IMR-90 (cell line): ENCODE measurements around the gene GALNT17. TPM values are rescaled to one million over a fixed set of nuclear protein-coding genes. Genes with fewer than 3 reads are reported as not detected.

Experiments
- ATAC-seq: fragments of 200-7000 bp; cut with Tn5 transposase; 2 replicates; pipeline ENCODE4 v1.9.1; 2020; ENCODE audit warnings: low read depth, mild to moderate bottlenecking, moderate library complexity
- BruUV-seq: library from RNA; stranded (reverse); fragments of 400-500 nt; replicated peaks from 2 replicates; lab custom pipeline; 2021; lab: Mats Ljungman, UMichigan
- CTCF ChIA-PET: fragments of 300-600 bp; formaldehyde crosslinking; extraction: SDS; loops from one replicate; lab custom pipeline; 2021; ENCODE audit warnings: antibody characterized with exemption; lab: Yijun Ruan, JAX
- POLR2A ChIA-PET: fragments of 300-600 bp; sonication (Branson Sonifier 250); formaldehyde crosslinking; loops from one replicate; lab custom pipeline; 2022; ENCODE audit warnings: antibody characterized with exemption; ENCODE audit not compliant: unreplicated experiment; lab: Charles Lee
- DNase-seq: peaks from one replicate; pipeline ENCODE4 v3.0.0; 2013
- H2AFZ ChIP-seq: replicated peaks from 2 replicates; pipeline ENCODE3; 2013; ENCODE audit warnings: low read length, mild to moderate bottlenecking; ENCODE audit not compliant: poor library complexity
- H2AK5ac ChIP-seq: 2 replicates; pipeline ENCODE4 v1.6.1; 2013; ENCODE audit warnings: low read depth, low read length, inconsistent platforms
- H2AK9ac ChIP-seq: replicated peaks from 2 replicates; pipeline ENCODE3; 2013; ENCODE audit warnings: mild to moderate bottlenecking, low read depth, low read length, moderate library complexity; ENCODE audit not compliant: poor library complexity
- H2BK120ac ChIP-seq: 2 replicates; pipeline ENCODE4 v1.6.1; 2013; ENCODE audit warnings: low read depth, low read length, inconsistent platforms
- H2BK15ac ChIP-seq: 3 replicates; pipeline ENCODE4 v1.6.1; 2013; ENCODE audit warnings: low read depth, low read length, inconsistent platforms
- H2BK20ac ChIP-seq: 2 replicates; pipeline ENCODE4 v1.6.1; 2013; ENCODE audit warnings: low read depth, mild to moderate bottlenecking, inconsistent platforms, low read length, moderate library complexity
- H2BK5ac ChIP-seq: 2 replicates; pipeline ENCODE4 v1.6.1; 2013; ENCODE audit warnings: mild to moderate bottlenecking, low read depth, low read length, inconsistent platforms; ENCODE audit not compliant: poor library complexity, severe bottlenecking
- H3K14ac ChIP-seq: replicated peaks from 2 replicates; pipeline ENCODE4 v1.6.1; 2013; ENCODE audit warnings: low read depth, low read length, inconsistent platforms
- H3K18ac ChIP-seq: 2 replicates; pipeline ENCODE4 v1.6.1; 2013; ENCODE audit warnings: low read depth, low read length, control low read depth
- H3K23ac ChIP-seq: 2 replicates; pipeline ENCODE4 v1.6.1; 2013; ENCODE audit warnings: low read depth, low read length, inconsistent platforms
- H3K27ac ChIP-seq: 2 replicates; pipeline ENCODE4 v1.5.1; 2013; ENCODE audit warnings: mild to moderate bottlenecking, control low read depth, low read length; ENCODE audit not compliant: insufficient read depth
- H3K27me3 ChIP-seq: 2 replicates; pipeline ENCODE4 v1.6.1; 2013; ENCODE audit warnings: low read length; ENCODE audit not compliant: control insufficient read depth, insufficient read depth
- H3K36me3 ChIP-seq: 2 replicates; pipeline ENCODE4 v1.6.1; 2013; ENCODE audit warnings: low read length, mixed read lengths; ENCODE audit not compliant: control insufficient read depth, insufficient read depth
- H3K4ac ChIP-seq: 2 replicates; pipeline ENCODE4 v1.6.1; 2013; ENCODE audit warnings: low read depth, low read length, inconsistent platforms
- H3K4me1 ChIP-seq: 2 replicates; pipeline ENCODE4 v1.6.1; 2013; ENCODE audit warnings: low read length, mixed read lengths; ENCODE audit not compliant: control insufficient read depth, insufficient read depth
- H3K4me2 ChIP-seq: 2 replicates; pipeline ENCODE4 v1.6.1; 2013; ENCODE audit warnings: low read depth, mild to moderate bottlenecking, control low read depth, low read length, moderate library complexity
- H3K4me3 ChIP-seq: 2 replicates; pipeline ENCODE4 v1.5.1; 2013; ENCODE audit warnings: low read depth, mild to moderate bottlenecking, control low read depth, low read length, moderate library complexity; ENCODE audit not compliant: insufficient read depth
- H3K56ac ChIP-seq: 2 replicates; pipeline ENCODE4 v1.6.1; 2013; ENCODE audit warnings: low read length, inconsistent platforms; ENCODE audit not compliant: insufficient read depth; ENCODE audit errors: extremely low read depth
- H3K79me1 ChIP-seq, 2 experiments: 2 replicates each; pipeline ENCODE4 v1.6.1; 2013; ENCODE audit warnings: low read length in 2 of 2, inconsistent platforms in 1 of 2, low read depth in 1 of 2
- H3K9ac ChIP-seq: 2 replicates; pipeline ENCODE4 v1.6.1; 2013; ENCODE audit warnings: low read depth, low read length, control low read depth
- H3K9me1 ChIP-seq: 2 replicates; pipeline ENCODE4 v1.6.1; 2013; ENCODE audit warnings: low read length, inconsistent platforms; ENCODE audit not compliant: insufficient read depth
- H3K9me3 ChIP-seq: 2 replicates; pipeline ENCODE4 v1.6.1; 2013; ENCODE audit warnings: low read length; ENCODE audit not compliant: control insufficient read depth, insufficient read depth
- H4K20me1 ChIP-seq: 2 replicates; pipeline ENCODE4 v1.6.1; 2013; ENCODE audit warnings: low read length, inconsistent platforms; ENCODE audit not compliant: insufficient read depth
- H4K5ac ChIP-seq: 2 replicates; pipeline ENCODE4 v1.6.1; 2013; ENCODE audit warnings: mild to moderate bottlenecking, low read depth, low read length, control low read depth
- H4K8ac ChIP-seq, 2 experiments: 2 replicates each; pipeline ENCODE4 v1.6.1; 2013; ENCODE audit warnings: low read depth in 2 of 2, low read length in 2 of 2, control low read depth in 1 of 2, inconsistent platforms in 1 of 2
- H4K91ac ChIP-seq: 2 replicates; pipeline ENCODE4 v1.6.1; 2013; ENCODE audit warnings: low read depth, low read length, inconsistent platforms; ENCODE audit not compliant: insufficient read depth
- BHLHE40 ChIP-seq: fragments of 150-350 bp; IDR thresholded peaks from 2 replicates; pipeline ENCODE4 v1.6.1; 2016; ENCODE audit warnings: mild to moderate bottlenecking, low read depth, low read length
- CEBPB ChIP-seq: IDR thresholded peaks from 2 replicates; pipeline ENCODE4 v1.6.1; 2012; ENCODE audit warnings: low read depth, low read length, improper control_type of control experiment
- CHD1 ChIP-seq: IDR thresholded peaks from 2 replicates; pipeline ENCODE4 v1.6.1; 2012; ENCODE audit warnings: low read depth, low read length, improper control_type of control experiment
- CTCF ChIP-seq: conservative IDR thresholded peaks from 2 replicates; pipeline ENCODE4 v1.5.1; 2012; ENCODE audit warnings: mild to moderate bottlenecking, low read depth, low read length, improper control_type of control experiment
- ELK1 ChIP-seq: fragments of 150-350 bp; IDR thresholded peaks from 2 replicates; pipeline ENCODE4 v1.6.1; 2016; ENCODE audit warnings: low read depth, mild to moderate bottlenecking, low read length, moderate library complexity, borderline replicate concordance
- FOS ChIP-seq: fragments of 150-350 bp; IDR thresholded peaks from 2 replicates; pipeline ENCODE4 v1.6.1; 2016; ENCODE audit warnings: low read depth, low read length
- MAFK ChIP-seq: IDR thresholded peaks from 2 replicates; pipeline ENCODE4 v1.6.1; 2012; ENCODE audit warnings: low read depth, low read length, improper control_type of control experiment
- MAZ ChIP-seq: IDR thresholded peaks from 2 replicates; pipeline ENCODE4 v1.6.1; 2012; ENCODE audit warnings: low read depth, mild to moderate bottlenecking, low read length, improper control_type of control experiment, moderate library complexity, borderline replicate concordance
- MXI1 ChIP-seq: IDR thresholded peaks from 2 replicates; pipeline ENCODE4 v1.6.1; 2012; ENCODE audit warnings: low read depth, mild to moderate bottlenecking, low read length, moderate library complexity, borderline replicate concordance
- NFE2L2 ChIP-seq: fragments of 150-350 bp; IDR thresholded peaks from 2 replicates; pipeline ENCODE4 v1.6.1; 2016; ENCODE audit warnings: low read depth, mild to moderate bottlenecking, low read length
- POLR2A ChIP-seq: IDR thresholded peaks from 2 replicates; pipeline ENCODE4 v1.6.1; 2012; ENCODE audit warnings: mild to moderate bottlenecking, low read depth, low read length
- RAD21 ChIP-seq: IDR thresholded peaks from 2 replicates; pipeline ENCODE4 v1.6.1; 2012; ENCODE audit warnings: low read length, improper control_type of control experiment
- RCOR1 ChIP-seq: IDR thresholded peaks from 2 replicates; pipeline ENCODE4 v1.6.1; 2012; ENCODE audit warnings: mild to moderate bottlenecking, low read length, improper control_type of control experiment; ENCODE audit not compliant: insufficient replicate concordance
- RFX5 ChIP-seq: IDR thresholded peaks from 2 replicates; pipeline ENCODE4 v1.8.0; 2012; ENCODE audit warnings: low read depth, mild to moderate bottlenecking, low read length, moderate library complexity
- SMC3 ChIP-seq: fragments of 150-350 bp; IDR thresholded peaks from 2 replicates; pipeline ENCODE4 v1.6.1; 2016; ENCODE audit warnings: low read depth, mild to moderate bottlenecking, antibody characterized with exemption, low read length, moderate library complexity
- USF2 ChIP-seq: fragments of 150-350 bp; IDR thresholded peaks from 2 replicates; pipeline ENCODE4 v1.6.1; 2017; ENCODE audit warnings: mild to moderate bottlenecking, antibody characterized with exemption, low read length, low read depth
- WGBS, 2 experiments: methylation state at CpG; one replicate each; pipeline versions ENCODE4 v1.1.5 to v1.1.7; 2013; ENCODE audit warnings: missing lambda C conversion rate in 2 of 2; ENCODE audit not compliant: insufficient read length in 1 of 2; ENCODE audit errors: extremely low coverage in 2 of 2; 5-methylcytosine and 5-hydroxymethylcytosine counted together
- dilution Hi-C: fragments of 300-500 bp; cut with HindIII; formaldehyde crosslinking; loops from one replicate; pipeline ENCODE4 v1.14.3; 2018; ENCODE audit warnings: low sequenced_read_pairs; ENCODE audit not compliant: unreplicated experiment
- in situ Hi-C: fragments of 300-500 bp; cut with MboI; formaldehyde crosslinking; loops from 3 replicates; pipeline ENCODE4 v1.14.3; 2019; ENCODE audit warnings: low sequenced_read_pairs, inconsistent platforms, mixed read lengths
- intact Hi-C: fragments of 100-400 bp; cut with micrococcal nuclease; formaldehyde crosslinking; loops from 2 replicates; pipeline ENCODE4 v1.10.0; 2022
- polyA plus RNA-seq, 3 experiments: library from polyadenylated mRNA; depleted of rRNA; stranded (reverse); fragments of >200 nt; gene quantifications; 2 replicates each; pipeline ENCODE4 v1.2.3, GENCODE V29; 2012; ENCODE audit warnings: low replicate concordance in 1 of 3
- total RNA-seq: library from RNA; depleted of rRNA; stranded (reverse); fragments of >200 nt; gene quantifications from 2 replicates; pipeline ENCODE4 v1.2.3, GENCODE V29; 2012

GALNT17 gene
- total and polyA plus RNA-seq, 2 of the 4 experiments (the other 2 are of a cell fraction), result not detected

DNA sequence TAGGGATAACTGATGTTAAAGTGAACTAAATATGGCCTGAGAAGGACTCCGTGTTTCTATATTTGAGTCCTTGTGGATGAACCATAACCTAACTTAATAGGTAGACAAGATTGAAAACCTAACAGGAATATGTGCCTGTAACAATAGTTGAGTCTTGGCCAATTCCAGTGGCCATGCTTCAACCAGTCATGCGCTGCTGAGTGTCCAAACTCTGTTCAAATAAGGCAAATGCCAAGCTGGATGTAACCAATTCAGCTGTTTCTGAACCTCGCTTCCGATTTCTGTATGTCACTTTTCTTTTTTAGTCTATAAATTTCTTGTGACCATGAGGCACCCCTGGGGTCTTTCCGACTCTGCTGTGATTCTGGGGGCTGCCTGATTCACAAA lies 608.2 kb downstream of the GALNT17 start:
- no peak overlapping the region for H2BK5ac ChIP-seq
- H4K91ac ChIP-seq, result no peak overlapping the region
- H3K36me3 ChIP-seq, result no peaks in the 10 kb centered on the region
- BruUV-seq, result no TSS peak
- intact Hi-C loops (no loop called here), dilution Hi-C loops (no loop called here), in situ Hi-C loops (loop anchor here (25.0 kb wide), 1 partner anchor 903 kb away; no protein-coding TSS in a partner anchor)
- no peak overlapping the region for H3K23ac ChIP-seq
- H3K4me3 ChIP-seq, result no peak overlapping the region
- no peaks in the 10 kb centered on the region for H3K9me1 ChIP-seq
- no peaks in the 10 kb centered on the region for H3K4me1 ChIP-seq
- DNase-seq, result no peak
- POLR2A ChIA-PET, result no interaction called here
- TF ChIP-seq CTCF (no peak), BHLHE40 (no peak), SMC3 (no peak), RCOR1 (no peak), MXI1 (no peak), NFE2L2 (no peak), RAD21 (no peak), MAFK (no peak), CHD1 (no peak), ELK1 (no peak), RFX5 (no peak), FOS (no peak), CEBPB (no peak), USF2 (no peak), POLR2A (no peak), MAZ (no peak)
- ATAC-seq, result no peak
- no peak overlapping the region for H3K27ac ChIP-seq
- no peak overlapping the region for H2AFZ ChIP-seq
- 20% methylated on average over 1 of the region's 5 CpGs; no CpG with 5 or more reads in 1 of the 2 experiments for WGBS, 2 experiments
- CTCF ChIA-PET, result no interaction called here
- H3K56ac ChIP-seq, result no peak overlapping the region
- H3K9ac ChIP-seq, result no peak overlapping the region
- H3K9me3 ChIP-seq, result no peaks in the 10 kb centered on the region
- H2BK120ac ChIP-seq, result no peak overlapping the region
- H3K27me3 ChIP-seq, result no peaks in the 10 kb centered on the region
- H3K4ac ChIP-seq, result no peak overlapping the region
- H4K8ac ChIP-seq, result no peak overlapping the region
- no peaks in the 10 kb centered on the region for H3K79me1 ChIP-seq
- no peak overlapping the region for H3K4me2 ChIP-seq
- H3K18ac ChIP-seq, result no peak overlapping the region
- no peak overlapping the region for H2BK15ac ChIP-seq
- H4K5ac ChIP-seq, result no peak overlapping the region
- no peak overlapping the region for H3K14ac ChIP-seq
- H2AK9ac ChIP-seq, result no peak overlapping the region
- H2AK5ac ChIP-seq, result no peak overlapping the region
- H2BK20ac ChIP-seq, result no peak overlapping the region
- H4K20me1 ChIP-seq, result no peaks in the 10 kb centered on the region
